Putamen (tissue), 1 donor: ENCODE data around the gene SRPK3.

Experiments used
- DNase-seq: peaks from one replicate; pipeline ENCODE4 v3.0.0-alpha.2; 2016; ENCODE audit warnings: low spot score

The SRPK3 gene

GRCh38 chrX:153770601-153771414 lies 10.0 kb upstream of the SRPK3 start:
- no peak for DNase-seq

GRCh38 chrX:153771415-153772315 lies 9.2 kb upstream of the SRPK3 start:
- no peak for DNase-seq

- DNase-seq: no peak
Observed at GRCh38 chrX:153772316-153773217, 8.3 kb upstream of the SRPK3 start.

GRCh38 chrX:153773218-153773611 lies 7.6 kb upstream of the SRPK3 start:
- no peak for DNase-seq

- no peak for DNase-seq
Observed at GRCh38 chrX:153773741-153774575, 6.9 kb upstream of the SRPK3 start.

GRCh38 chrX:153774576-153775292 lies 6.1 kb upstream of the SRPK3 start:
- no peak for DNase-seq

- DNase-seq: no peak
Observed at GRCh38 chrX:153775293-153776119, 5.3 kb upstream of the SRPK3 start.

- DNase-seq: no peak
Observed at GRCh38 chrX:153776120-153776599, 4.7 kb upstream of the SRPK3 start.

GRCh38 chrX:153776611-153777045 lies 4.2 kb upstream of the SRPK3 start:
- DNase-seq: no peak

GRCh38 chrX:153777261-153778090 lies 3.4 kb upstream of the SRPK3 start:
- DNase-seq: no peak

GRCh38 chrX:153778181-153778580 lies 2.7 kb upstream of the SRPK3 start:
- no peak for DNase-seq

GRCh38 chrX:153778684-153779101 lies 2.1 kb upstream of the SRPK3 start:
- DNase-seq: no peak

- no peak for DNase-seq
Observed at GRCh38 chrX:153779891-153780677, 757 bp upstream of the SRPK3 start.

GRCh38 chrX:153781428-153782047 lies 697 bp downstream of the SRPK3 start:
- no peak for DNase-seq

GRCh38 chrX:153782313-153782712 lies 1.5 kb downstream of the SRPK3 start:
- no peak for DNase-seq

- DNase-seq: no peak
Observed at GRCh38 chrX:153782871-153783270, 2.0 kb downstream of the SRPK3 start.

GRCh38 chrX:153783378-153784013 lies 2.7 kb downstream of the SRPK3 start:
- no peak for DNase-seq
